Measurements from ENCODE around the gene LDB2.

GRCh38 chr4:16801356-16801755, 97.1 kb downstream of the LDB2 start:
- TF ChIP-seq, protein P1, sequence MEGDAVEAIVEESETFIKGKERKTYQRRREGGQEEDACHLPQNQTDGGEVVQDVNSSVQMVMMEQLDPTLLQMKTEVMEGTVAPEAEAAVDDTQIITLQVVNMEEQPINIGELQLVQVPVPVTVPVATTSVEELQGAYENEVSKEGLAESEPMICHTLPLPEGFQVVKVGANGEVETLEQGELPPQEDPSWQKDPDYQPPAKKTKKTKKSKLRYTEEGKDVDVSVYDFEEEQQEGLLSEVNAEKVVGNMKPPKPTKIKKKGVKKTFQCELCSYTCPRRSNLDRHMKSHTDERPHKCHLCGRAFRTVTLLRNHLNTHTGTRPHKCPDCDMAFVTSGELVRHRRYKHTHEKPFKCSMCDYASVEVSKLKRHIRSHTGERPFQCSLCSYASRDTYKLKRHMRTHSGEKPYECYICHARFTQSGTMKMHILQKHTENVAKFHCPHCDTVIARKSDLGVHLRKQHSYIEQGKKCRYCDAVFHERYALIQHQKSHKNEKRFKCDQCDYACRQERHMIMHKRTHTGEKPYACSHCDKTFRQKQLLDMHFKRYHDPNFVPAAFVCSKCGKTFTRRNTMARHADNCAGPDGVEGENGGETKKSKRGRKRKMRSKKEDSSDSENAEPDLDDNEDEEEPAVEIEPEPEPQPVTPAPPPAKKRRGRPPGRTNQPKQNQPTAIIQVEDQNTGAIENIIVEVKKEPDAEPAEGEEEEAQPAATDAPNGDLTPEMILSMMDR (IDR thresholded peaks at IDR 0.05) = no peak
- TF ChIP-seq POLR2A (IDR thresholded peaks at IDR 0.05; ENCODE audit: low read depth) = no peak
